B cell (primary cell): Measurements from ENCODE around the gene RPLP1.

ENCODE experiments used
- EZH2 ChIP-seq: IDR thresholded peaks from 2 replicates; pipeline ENCODE4 v1.6.1; 2012; ENCODE audit warnings: borderline replicate concordance, low read depth, mild to moderate bottlenecking, moderate library complexity, low read length; ENCODE audit not compliant: insufficient read depth, poor library complexity, severe bottlenecking
- TF ChIP-seq, protein P1 (sequence below): fragments of 200-600 bp; IDR thresholded peaks from one replicate; pipeline ENCODE4 v1.8.0; 2022; ENCODE audit warnings: antibody characterized with exemption, mild to moderate bottlenecking

GRCh38 chr15:69479971-69480370, 27.4 kb downstream of the RPLP1 start:
- TF ChIP-seq, protein P1, sequence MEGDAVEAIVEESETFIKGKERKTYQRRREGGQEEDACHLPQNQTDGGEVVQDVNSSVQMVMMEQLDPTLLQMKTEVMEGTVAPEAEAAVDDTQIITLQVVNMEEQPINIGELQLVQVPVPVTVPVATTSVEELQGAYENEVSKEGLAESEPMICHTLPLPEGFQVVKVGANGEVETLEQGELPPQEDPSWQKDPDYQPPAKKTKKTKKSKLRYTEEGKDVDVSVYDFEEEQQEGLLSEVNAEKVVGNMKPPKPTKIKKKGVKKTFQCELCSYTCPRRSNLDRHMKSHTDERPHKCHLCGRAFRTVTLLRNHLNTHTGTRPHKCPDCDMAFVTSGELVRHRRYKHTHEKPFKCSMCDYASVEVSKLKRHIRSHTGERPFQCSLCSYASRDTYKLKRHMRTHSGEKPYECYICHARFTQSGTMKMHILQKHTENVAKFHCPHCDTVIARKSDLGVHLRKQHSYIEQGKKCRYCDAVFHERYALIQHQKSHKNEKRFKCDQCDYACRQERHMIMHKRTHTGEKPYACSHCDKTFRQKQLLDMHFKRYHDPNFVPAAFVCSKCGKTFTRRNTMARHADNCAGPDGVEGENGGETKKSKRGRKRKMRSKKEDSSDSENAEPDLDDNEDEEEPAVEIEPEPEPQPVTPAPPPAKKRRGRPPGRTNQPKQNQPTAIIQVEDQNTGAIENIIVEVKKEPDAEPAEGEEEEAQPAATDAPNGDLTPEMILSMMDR = no peak
- TF ChIP-seq EZH2 = no peak
